Spleen (tissue), 11 donors: ENCODE data around the gene BLOC1S1. TPM values are rescaled to one million over a fixed set of nuclear protein-coding genes. Genes with fewer than 3 reads are reported as not detected.

Experiments used
- DNase-seq: peaks from one replicate; pipeline ENCODE4 v3.0.0-alpha.2; 2020
- H3K27ac ChIP-seq, 8 donors: fragments of 200-600 bp; sonication (generic) in 7 of 8; 1 replicate in 4 of 8; 2 replicates in 4 of 8; pipeline versions ENCODE4 v1.5.0 to v1.8.0; 2016 to 2021; ENCODE audit warnings: inconsistent platforms in 4 of 8, mild to moderate bottlenecking in 4 of 8, moderate library complexity in 1 of 8
- H3K27me3 ChIP-seq, 7 donors: fragments of 200-600 bp; sonication (generic) in 6 of 7; replicated peaks in 1 of 7; 1 replicate in 4 of 7; 2 replicates in 3 of 7; pipeline versions ENCODE4 v1.5.0 to v1.8.0; 2016 to 2021; ENCODE audit warnings: inconsistent platforms in 3 of 7, mild to moderate bottlenecking in 1 of 7
- H3K36me3 ChIP-seq, 6 donors: fragments of 200-600 bp; sonication (generic) in 5 of 6; 1 replicate in 4 of 6; 2 replicates in 2 of 6; pipeline versions ENCODE4 v1.5.0 to v1.8.0; 2016 to 2021; ENCODE audit warnings: inconsistent platforms in 2 of 6
- H3K4me1 ChIP-seq, 6 donors: fragments of 200-600 bp; sonication (generic) in 5 of 6; 1 replicate in 3 of 6; 2 replicates in 3 of 6; pipeline versions ENCODE4 v1.5.0 to v1.8.0; 2016 to 2021; ENCODE audit warnings: inconsistent platforms in 3 of 6
- H3K4me3 ChIP-seq, 8 donors: fragments of 200-600 bp; sonication (generic) in 7 of 8; 1 replicate in 4 of 8; 2 replicates in 4 of 8; pipeline versions ENCODE4 v1.5.0 to v1.8.0; 2016 to 2021; ENCODE audit warnings: inconsistent platforms in 4 of 8, mild to moderate bottlenecking in 4 of 8, moderate library complexity in 2 of 8
- H3K9me3 ChIP-seq, 8 donors: fragments of 200-600 bp; sonication (generic) in 7 of 8; 1 replicate in 4 of 8; 2 replicates in 4 of 8; pipeline versions ENCODE4 v1.5.0 to v1.8.0; 2016 to 2021; ENCODE audit warnings: inconsistent platforms in 4 of 8
- POLR2A ChIP-seq, 3 donors: fragments of 450-650 bp; IDR thresholded peaks; one replicate each; pipeline ENCODE4 v1.5.1; 2017; ENCODE audit warnings: antibody characterized with exemption in 3 of 3, mild to moderate bottlenecking in 1 of 3
- POLR2AphosphoS5 ChIP-seq, 3 donors: sonication (generic); formaldehyde crosslinking; IDR thresholded peaks; one replicate each; pipeline ENCODE4 v1.5.1; 2017; ENCODE audit warnings: antibody characterized with exemption in 3 of 3
- WGBS, 5 donors: extraction: QIAGEN DNeasy Blood & Tissue Kit in 3 of 5; methylation state at CpG; one replicate each; pipeline versions ENCODE4 v1.1.5 to v1.1.7; 2013 to 2018; 5-methylcytosine and 5-hydroxymethylcytosine counted together
- intact Hi-C: fragments of 100-400 bp; cut with DNase I; formaldehyde crosslinking; loops from one replicate; pipeline ENCODE4 v1.15.0; 2023; ENCODE audit warnings: low total_unique reads
- polyA plus RNA-seq, 3 donors: library from polyadenylated mRNA; stranded (reverse); fragments of 200-250 nt; gene quantifications; one replicate each; pipeline ENCODE4 v1.2.1, GENCODE V29; 2013
- total RNA-seq, 7 donors: library from RNA; depleted of rRNA in 3 of 7; stranded (reverse); fragments of >200 nt in 3 of 7; fragmentation: NEBNext Ultra II Directional in 4 of 7; extraction: Animal tissue kit (Norgen Biotek cat#: 25700) in 4 of 7; gene quantifications; one replicate each; pipeline versions ENCODE4 v1.1.0 to v1.2.1, GENCODE V29; 2016 to 2021
- TF ChIP-seq, protein P1 (sequence below), 11 experiments: fragments of 200-600 bp in 7 of 11; fragments of 450-650 bp in 4 of 11; sonication (generic) in 4 of 11; IDR thresholded peaks in 8 of 11; conservative IDR thresholded peaks in 3 of 11; 1 replicate in 7 of 11; 2 replicates in 4 of 11; pipeline versions ENCODE4 v1.4.0 to v1.8.0; 2016 to 2021; ENCODE audit warnings: antibody characterized with exemption in 11 of 11, inconsistent platforms in 4 of 11, mild to moderate bottlenecking in 1 of 11
- donor health status: healthy with polysubstance abuse.
- donor health status: DM: no; HTN: no; CAD: no; lungs with moderate emphysema.
- donor health status: DM: no; HTN: no; CAD: no.
- donor health status: Bipolar disorder and iron deficiency.
- donor health status: healthy.
- donor health status: DM: no; HTN: no; CAD: no.
- donor health status: DM: yes; HTN: yes; CAD: no.

The BLOC1S1 gene
- total and polyA plus RNA-seq, 10 donors, result 113 to 304 (median 212) TPM

GRCh38 chr12:55692631-55693322 lies 23.1 kb upstream of the BLOC1S1 start:
- no peak for DNase-seq

DNA sequence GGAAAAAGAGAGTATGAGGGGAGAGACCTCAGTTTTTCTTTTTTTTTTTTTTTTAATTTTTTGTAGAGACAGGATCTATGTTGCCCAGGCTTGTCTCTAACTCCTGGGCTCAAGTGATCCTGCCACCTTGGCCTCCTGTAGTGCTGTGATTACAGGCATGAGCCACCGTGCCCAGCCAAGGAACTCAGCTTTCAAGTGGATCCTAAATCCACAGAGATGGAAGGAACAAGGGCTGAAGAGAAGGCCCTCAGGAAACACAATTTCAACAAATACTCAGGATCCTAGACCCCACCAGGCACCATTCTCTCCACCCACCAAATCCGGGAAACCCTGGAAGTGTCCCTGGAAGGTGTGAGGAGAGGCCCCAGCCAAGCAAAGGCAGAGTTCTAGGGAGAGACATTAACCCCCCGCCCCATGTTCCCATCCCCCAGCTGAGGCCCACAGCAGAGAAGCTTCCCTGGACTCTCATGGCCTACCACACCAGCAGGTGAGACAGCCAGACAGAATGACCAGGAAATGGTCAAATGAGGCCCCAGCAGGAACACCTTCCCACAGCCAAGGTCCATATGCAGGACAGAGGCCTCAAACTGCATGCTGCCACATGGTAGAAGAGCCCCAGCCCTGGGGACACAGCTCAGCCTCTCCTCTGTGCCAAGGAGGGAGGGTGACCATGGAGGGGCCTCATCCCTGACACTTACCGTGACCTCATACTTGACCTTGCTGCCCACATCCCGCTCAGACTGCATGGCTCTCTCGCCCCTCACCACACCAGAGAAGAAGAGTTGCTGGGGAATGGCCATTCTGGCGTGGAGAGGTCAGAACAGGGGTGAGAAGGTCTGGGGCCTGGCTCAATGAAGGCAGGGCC lies 22.3 kb upstream of the BLOC1S1 start:
- peaks cover 0 to 41% (median 0%) of the 10 kb centered on the region in 6 donors for H3K36me3 ChIP-seq
- TF ChIP-seq POLR2A (IDR thresholded peaks at IDR 0.05) (no peak), POLR2AphosphoS5 (IDR thresholded peaks at IDR 0.05) (no peak)
- TF ChIP-seq, protein P1, sequence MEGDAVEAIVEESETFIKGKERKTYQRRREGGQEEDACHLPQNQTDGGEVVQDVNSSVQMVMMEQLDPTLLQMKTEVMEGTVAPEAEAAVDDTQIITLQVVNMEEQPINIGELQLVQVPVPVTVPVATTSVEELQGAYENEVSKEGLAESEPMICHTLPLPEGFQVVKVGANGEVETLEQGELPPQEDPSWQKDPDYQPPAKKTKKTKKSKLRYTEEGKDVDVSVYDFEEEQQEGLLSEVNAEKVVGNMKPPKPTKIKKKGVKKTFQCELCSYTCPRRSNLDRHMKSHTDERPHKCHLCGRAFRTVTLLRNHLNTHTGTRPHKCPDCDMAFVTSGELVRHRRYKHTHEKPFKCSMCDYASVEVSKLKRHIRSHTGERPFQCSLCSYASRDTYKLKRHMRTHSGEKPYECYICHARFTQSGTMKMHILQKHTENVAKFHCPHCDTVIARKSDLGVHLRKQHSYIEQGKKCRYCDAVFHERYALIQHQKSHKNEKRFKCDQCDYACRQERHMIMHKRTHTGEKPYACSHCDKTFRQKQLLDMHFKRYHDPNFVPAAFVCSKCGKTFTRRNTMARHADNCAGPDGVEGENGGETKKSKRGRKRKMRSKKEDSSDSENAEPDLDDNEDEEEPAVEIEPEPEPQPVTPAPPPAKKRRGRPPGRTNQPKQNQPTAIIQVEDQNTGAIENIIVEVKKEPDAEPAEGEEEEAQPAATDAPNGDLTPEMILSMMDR (IDR thresholded peaks at IDR 0.05 in 8 of 11, conservative IDR thresholded peaks at IDR 0.05 in 3 of 11), result no peak
- DNase-seq, result no peak

More at GRCh38 chr12:55692631-55693322, 23.1 kb upstream of the BLOC1S1 start:
- intact Hi-C loops, result no loop called here
- TF ChIP-seq POLR2A (IDR thresholded peaks at IDR 0.05), result no peak
- no peak for TF ChIP-seq POLR2AphosphoS5 (IDR thresholded peaks at IDR 0.05)
- TF ChIP-seq, protein P1 (IDR thresholded peaks at IDR 0.05 in 8 of 11, conservative IDR thresholded peaks at IDR 0.05 in 3 of 11), result no peak
- no peaks in the 10 kb centered on the region for H3K9me3 ChIP-seq
- peaks cover 0 to 3% (median 0%) of the 10 kb centered on the region in 6 donors for H3K4me1 ChIP-seq
- no peak overlapping the region for H3K4me3 ChIP-seq
- H3K36me3 ChIP-seq, result peaks cover 0 to 46% (median 0%) of the 10 kb centered on the region in 6 donors
- H3K27me3 ChIP-seq, result no peaks in the 10 kb centered on the region
- no peak overlapping the region for H3K27ac ChIP-seq
- 90 to 96% (median 94%) methylated on average over 12 of the region's 12 CpGs for WGBS, 5 donors

GRCh38 chr12:55694188-55694515 lies 21.7 kb upstream of the BLOC1S1 start:
- no peaks in the 10 kb centered on the region for H3K4me1 ChIP-seq
- H3K27ac ChIP-seq, result no peak overlapping the region
- H3K27me3 ChIP-seq, result no peaks in the 10 kb centered on the region
- no peak for TF ChIP-seq POLR2AphosphoS5 (IDR thresholded peaks at IDR 0.05)
- no peak for TF ChIP-seq POLR2A (IDR thresholded peaks at IDR 0.05)
- TF ChIP-seq, protein P1 (IDR thresholded peaks at IDR 0.05 in 8 of 11, conservative IDR thresholded peaks at IDR 0.05 in 3 of 11), result no peak
- no peak for DNase-seq
- WGBS, 5 donors, result 90 to 100% (median 98%) methylated on average over 2 to 7 of the region's 7 CpGs
- H3K36me3 ChIP-seq, result peaks cover 0 to 41% (median 0%) of the 10 kb centered on the region in 6 donors
- no peak overlapping the region for H3K4me3 ChIP-seq
- intact Hi-C loops, result no loop called here
- H3K9me3 ChIP-seq, result no peaks in the 10 kb centered on the region

More for the DNA sequence above, 22.3 kb upstream of the BLOC1S1 start:
- Histone ChIP-seq H3K27me3 (no peaks in the 10 kb centered on the region), H3K9me3 (no peaks in the 10 kb centered on the region), H3K4me1 (no peaks in the 10 kb centered on the region), H3K27ac (no peak overlapping the region), H3K4me3 (no peak overlapping the region)
- intact Hi-C loops, result no loop called here
- 88 to 96% (median 92%) methylated on average over 7 of the region's 7 CpGs for WGBS, 5 donors

- H3K27ac ChIP-seq, result no peak overlapping the region
- no peak for DNase-seq
- no peaks in the 10 kb centered on the region for H3K27me3 ChIP-seq
- no peak overlapping the region for H3K4me3 ChIP-seq
- no peaks in the 10 kb centered on the region for H3K4me1 ChIP-seq
- intact Hi-C loops, result no loop called here
- TF ChIP-seq POLR2A (IDR thresholded peaks at IDR 0.05) (no peak), POLR2AphosphoS5 (IDR thresholded peaks at IDR 0.05) (no peak)
- TF ChIP-seq, protein P1 (IDR thresholded peaks at IDR 0.05 in 8 of 11, conservative IDR thresholded peaks at IDR 0.05 in 3 of 11), result no peak
- 88 to 96% (median 92%) methylated on average over 3 to 4 of the region's 4 CpGs for WGBS, 5 donors
- H3K36me3 ChIP-seq, result peaks cover 0 to 41% (median 0%) of the 10 kb centered on the region in 6 donors
- H3K9me3 ChIP-seq, result no peaks in the 10 kb centered on the region
These were observed 21.2 kb upstream of the BLOC1S1 start for GRCh38 chr12:55694651-55695050.
